Kidney epithelial cell (primary cell): ENCODE results near the gene MYO5C. TPM values are rescaled to one million over a fixed set of nuclear protein-coding genes. Genes with fewer than 3 reads are reported as not detected.

Source experiments
- DNase-seq: peaks from one replicate; pipeline ENCODE4 v3.0.0-alpha.2; 2010; ENCODE audit warnings: low read depth
- H3K27me3 ChIP-seq: 2 replicates; pipeline ENCODE4 v1.6.0; 2011; ENCODE audit warnings: low read length; ENCODE audit not compliant: control insufficient read depth, insufficient read depth
- H3K36me3 ChIP-seq: 2 replicates; pipeline ENCODE4 v1.5.1; 2011; ENCODE audit warnings: low read length; ENCODE audit not compliant: control insufficient read depth, insufficient read depth
- H3K4me3 ChIP-seq: 2 replicates; pipeline ENCODE4 v1.5.1; 2011; ENCODE audit warnings: low read depth, mild to moderate bottlenecking, control low read depth, low read length
- total RNA-seq: library from RNA; depleted of rRNA; stranded (reverse); fragments of >200 nt; gene quantifications from 2 replicates; pipeline ENCODE4 v1.2.3, GENCODE V29; 2015
- TF ChIP-seq, protein P1 (sequence below): IDR thresholded peaks from 2 replicates; pipeline ENCODE4 v1.5.1; 2011; ENCODE audit warnings: mild to moderate bottlenecking, moderate library complexity, low read length, control low read depth, inconsistent platforms; ENCODE audit not compliant: insufficient read depth, poor library complexity, severe bottlenecking

Gene MYO5C
- total RNA-seq, 1 donor from 2014 or later = 26.4 TPM

DNA sequence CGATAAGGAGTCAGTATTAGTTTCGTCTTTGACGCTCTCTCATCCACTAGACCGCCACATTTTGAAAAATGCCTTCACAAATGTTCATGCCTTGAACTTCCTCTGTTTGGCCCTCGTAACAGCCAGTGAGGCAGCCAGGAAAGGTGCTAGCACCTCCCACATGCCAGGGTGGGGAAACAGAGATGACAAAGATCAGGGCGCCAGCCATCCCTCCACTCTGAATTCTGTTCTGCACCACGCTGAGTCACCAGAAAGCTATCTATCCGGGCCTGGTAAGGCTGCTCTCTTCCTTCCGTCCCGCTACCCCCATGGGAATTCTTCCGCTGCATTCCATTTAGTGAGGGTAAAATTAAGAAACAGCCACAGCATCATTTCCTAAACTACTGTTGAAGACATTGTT lies 151.7 kb downstream of the MYO5C start:
- TF ChIP-seq, protein P1, sequence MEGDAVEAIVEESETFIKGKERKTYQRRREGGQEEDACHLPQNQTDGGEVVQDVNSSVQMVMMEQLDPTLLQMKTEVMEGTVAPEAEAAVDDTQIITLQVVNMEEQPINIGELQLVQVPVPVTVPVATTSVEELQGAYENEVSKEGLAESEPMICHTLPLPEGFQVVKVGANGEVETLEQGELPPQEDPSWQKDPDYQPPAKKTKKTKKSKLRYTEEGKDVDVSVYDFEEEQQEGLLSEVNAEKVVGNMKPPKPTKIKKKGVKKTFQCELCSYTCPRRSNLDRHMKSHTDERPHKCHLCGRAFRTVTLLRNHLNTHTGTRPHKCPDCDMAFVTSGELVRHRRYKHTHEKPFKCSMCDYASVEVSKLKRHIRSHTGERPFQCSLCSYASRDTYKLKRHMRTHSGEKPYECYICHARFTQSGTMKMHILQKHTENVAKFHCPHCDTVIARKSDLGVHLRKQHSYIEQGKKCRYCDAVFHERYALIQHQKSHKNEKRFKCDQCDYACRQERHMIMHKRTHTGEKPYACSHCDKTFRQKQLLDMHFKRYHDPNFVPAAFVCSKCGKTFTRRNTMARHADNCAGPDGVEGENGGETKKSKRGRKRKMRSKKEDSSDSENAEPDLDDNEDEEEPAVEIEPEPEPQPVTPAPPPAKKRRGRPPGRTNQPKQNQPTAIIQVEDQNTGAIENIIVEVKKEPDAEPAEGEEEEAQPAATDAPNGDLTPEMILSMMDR = no peak
- H3K4me3 ChIP-seq = no peak overlapping the region
- DNase-seq = peak; percentile 32
- no peaks in the 10 kb centered on the region for H3K27me3 ChIP-seq
- H3K36me3 ChIP-seq = no peaks in the 10 kb centered on the region

Other genes with a start within 250 kb of the MYO5C start
- 0.34 TPM in 1 of 2 replicates, not detected in the other for gene BCL2L10, start 183.0 kb downstream of the MYO5C start, total RNA-seq
- gene GNB5, start 104.4 kb downstream of the MYO5C start, total RNA-seq = 39.9 and 46.7 TPM in 2 replicates
- 31.4 and 34.2 TPM in 2 replicates for gene MYO5A, start 233.1 kb upstream of the MYO5C start, total RNA-seq